Kidney epithelial cell (primary cell): ENCODE data around the gene ATF4. TPM values are rescaled to one million over a fixed set of nuclear protein-coding genes. Genes with fewer than 3 reads are reported as not detected.

Source experiments
- DNase-seq: peaks from one replicate; pipeline ENCODE4 v3.0.0-alpha.2; 2010; ENCODE audit warnings: low read depth
- H3K27me3 ChIP-seq: 2 replicates; pipeline ENCODE4 v1.6.0; 2011; ENCODE audit warnings: low read length; ENCODE audit not compliant: control insufficient read depth, insufficient read depth
- H3K36me3 ChIP-seq: 2 replicates; pipeline ENCODE4 v1.5.1; 2011; ENCODE audit warnings: low read length; ENCODE audit not compliant: control insufficient read depth, insufficient read depth
- H3K4me3 ChIP-seq: 2 replicates; pipeline ENCODE4 v1.5.1; 2011; ENCODE audit warnings: low read depth, mild to moderate bottlenecking, control low read depth, low read length
- CTCF ChIP-seq: IDR thresholded peaks from 2 replicates; pipeline ENCODE4 v1.5.1; 2011; ENCODE audit warnings: mild to moderate bottlenecking, moderate library complexity, low read length, control low read depth, inconsistent platforms; ENCODE audit not compliant: insufficient read depth, poor library complexity, severe bottlenecking
- total RNA-seq: library from RNA; depleted of rRNA; stranded (reverse); fragments of >200 nt; gene quantifications from 2 replicates; pipeline ENCODE4 v1.2.3, GENCODE V29; 2015

The ATF4 gene
- total RNA-seq, 1 donor from 2014 or later = 763 TPM

- no peak for DNase-seq
- Histone ChIP-seq H3K36me3 (peaks cover 4% of the 10 kb centered on the region), H3K27me3 (no peaks in the 10 kb centered on the region), H3K4me3 (no peak overlapping the region)
- TF ChIP-seq CTCF = no peak
These were observed 9.7 kb upstream of the ATF4 start for GRCh38 chr22:39510529-39511149.

- no peaks in the 10 kb centered on the region for H3K27me3 ChIP-seq
These were observed 9.1 kb upstream of the ATF4 start for GRCh38 chr22:39511226-39511625.

GRCh38 chr22:39512026-39512425 lies 8.3 kb upstream of the ATF4 start:
- DNase-seq = no peak
- no peak for TF ChIP-seq CTCF
- H3K36me3 ChIP-seq = peaks cover 4% of the 10 kb centered on the region

More at GRCh38 chr22:39511226-39511625, 9.1 kb upstream of the ATF4 start:
- TF ChIP-seq CTCF = no peak
- no peak for DNase-seq
- Histone ChIP-seq H3K36me3 (peaks cover 4% of the 10 kb centered on the region), H3K4me3 (no peak overlapping the region)

GRCh38 chr22:39513791-39514190 lies 6.6 kb upstream of the ATF4 start:
- peaks cover 4% of the 10 kb centered on the region for H3K36me3 ChIP-seq
- no peak for TF ChIP-seq CTCF
- DNase-seq = no peak
- H3K4me3 ChIP-seq = no peak overlapping the region
- no peaks in the 10 kb centered on the region for H3K27me3 ChIP-seq

More at GRCh38 chr22:39512026-39512425, 8.3 kb upstream of the ATF4 start:
- H3K4me3 ChIP-seq = no peak overlapping the region
- H3K27me3 ChIP-seq = no peaks in the 10 kb centered on the region

GRCh38 chr22:39514373-39514973 lies 5.9 kb upstream of the ATF4 start:
- no peak for DNase-seq
- peaks cover 4% of the 10 kb centered on the region for H3K36me3 ChIP-seq
- peak; percentile 81 for TF ChIP-seq CTCF
- no peaks in the 10 kb centered on the region for H3K27me3 ChIP-seq
- no peak overlapping the region for H3K4me3 ChIP-seq
